Activated CD8-positive, alpha-beta memory T cell treated with anti-CD3 and anti-CD28 coated beads, Interleukin-2, amount 50 U/mL, for 24 hours (primary cell): ENCODE results near the gene INMT.
A peak's percentile ranks its signal among the peaks of the same experiment; 100 is the strongest.
"Not testable (repeated sequence)": the region's sequence is repeated elsewhere in the genome, so short reads cannot be mapped to it uniquely, and the experiment has no call there.

ENCODE experiments used
- DNase-seq: peaks from one replicate; pipeline ENCODE4 v3.0.0-alpha.2; 2020; ENCODE audit errors: extremely low read depth

Gene INMT

DNA sequence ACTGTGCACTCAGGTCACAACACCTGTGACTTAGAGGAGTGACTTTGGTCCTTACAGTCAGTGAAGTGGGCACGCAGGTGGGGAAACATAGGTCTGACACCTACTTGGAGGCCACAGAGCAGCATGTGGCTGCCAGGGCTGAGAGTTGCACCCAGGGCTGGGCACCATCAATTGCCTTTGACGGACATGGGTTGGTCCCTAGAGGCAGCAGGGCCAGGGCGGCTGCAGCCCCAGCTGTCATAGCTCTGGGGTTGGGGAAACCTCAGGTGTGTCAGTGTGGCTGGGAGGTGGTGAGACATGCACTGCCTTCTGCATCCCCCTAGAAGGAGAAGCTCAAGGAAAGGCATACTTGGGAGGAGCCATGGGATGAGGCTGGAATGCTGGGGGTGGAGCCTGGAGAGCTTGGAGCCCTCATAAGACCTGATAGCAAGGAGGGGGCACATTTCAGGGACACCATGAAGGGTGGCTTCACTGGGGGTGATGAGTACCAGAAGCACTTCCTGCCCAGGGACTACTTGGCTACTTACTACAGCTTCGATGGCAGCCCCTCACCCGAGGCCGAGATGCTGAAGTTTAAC lies at the start of gene INMT:
Gene INMT (plus strand): TSS at position 440 of the 578 bp plus-strand sequence. CDS start 16 bp downstream, at position 456.
- no peak for DNase-seq

DNA sequence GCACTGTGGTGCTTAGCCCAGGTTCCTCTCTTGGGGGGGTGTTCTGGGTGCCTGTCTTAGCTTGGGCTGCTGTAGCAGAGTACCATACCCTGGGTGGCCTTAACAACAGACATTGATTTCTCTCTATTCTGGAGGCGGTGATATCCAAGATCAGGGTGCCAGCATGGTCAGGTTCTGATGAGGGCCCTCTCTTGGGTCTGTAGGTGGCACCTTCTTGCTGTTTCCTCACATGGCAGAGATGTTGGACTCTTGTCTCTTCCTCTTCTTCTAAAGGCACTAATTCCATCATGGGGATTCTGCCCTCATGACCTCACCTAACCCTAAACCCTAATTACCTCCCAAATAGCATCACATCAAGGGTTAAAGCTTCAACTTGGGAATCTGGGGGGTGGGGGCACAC lies 49.7 kb upstream of the INMT start:
- no peak for DNase-seq

- no peak for DNase-seq
These were observed 48.2 kb upstream of the INMT start for GRCh38 chr7:30703756-30704155.

- DNase-seq = no peak
These were observed 46.9 kb upstream of the INMT start for GRCh38 chr7:30705008-30705407.

DNA sequence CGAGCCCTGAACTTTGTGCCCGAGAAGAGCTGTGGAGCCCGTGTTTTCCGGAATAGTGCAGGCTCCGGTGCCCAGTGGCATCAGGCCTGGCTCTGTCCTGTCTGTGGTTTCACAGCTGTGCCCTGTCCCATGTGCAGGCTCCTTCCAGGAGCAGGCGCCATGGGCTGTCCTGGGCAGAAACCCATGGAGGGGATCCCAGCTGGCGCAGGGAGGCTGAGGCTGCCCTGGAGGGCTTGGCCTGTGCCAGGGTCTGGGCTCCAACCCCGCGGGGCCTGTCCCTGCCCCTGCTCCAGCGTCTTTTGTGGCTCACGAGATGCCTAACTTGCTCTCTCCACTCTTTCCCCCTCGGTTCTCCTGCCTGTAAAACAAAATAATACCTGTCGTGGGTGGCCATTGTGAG lies 46.3 kb upstream of the INMT start:
- DNase-seq = no peak

DNA sequence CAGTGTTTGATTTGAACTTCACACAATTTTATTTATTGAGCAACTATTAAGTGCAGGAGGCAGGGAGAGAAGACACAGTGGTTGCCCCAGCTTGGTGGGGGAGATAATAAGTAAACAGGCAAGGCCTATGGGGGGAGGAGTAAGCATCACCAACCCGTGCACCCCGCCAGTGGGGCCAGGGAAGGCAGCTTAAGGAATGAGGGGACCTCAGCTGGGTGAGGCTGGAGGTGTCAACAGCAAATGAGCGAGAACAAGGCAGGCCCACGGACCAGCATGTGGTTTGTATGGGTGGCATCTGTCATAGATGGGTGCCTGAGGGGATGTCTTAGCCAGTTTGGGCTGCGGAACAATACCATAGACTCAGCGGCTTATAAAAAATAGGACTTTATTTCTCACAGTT lies 45.6 kb upstream of the INMT start:
- no peak for DNase-seq

DNA sequence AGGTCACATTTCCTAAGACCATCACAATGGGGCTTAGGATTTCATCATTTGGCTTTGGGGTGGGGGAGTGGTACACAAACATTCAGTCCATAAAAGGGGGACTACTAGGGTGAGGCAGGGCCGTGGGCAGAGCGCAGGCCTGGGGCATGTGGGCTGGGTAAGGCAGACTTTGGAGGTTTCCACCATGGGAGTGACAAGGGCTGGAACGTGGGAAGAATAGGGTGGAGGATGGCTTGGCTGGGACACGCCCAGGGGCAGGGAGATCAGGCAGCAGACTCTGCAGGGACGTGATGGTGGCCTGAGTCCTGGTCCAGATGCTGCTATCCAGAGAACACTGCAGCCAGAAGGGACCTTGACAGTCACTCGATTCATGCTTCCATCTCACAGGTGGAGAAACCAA lies 45.0 kb upstream of the INMT start:
- no peak for DNase-seq

GRCh38 chr7:30707391-30708357 lies 44.3 kb upstream of the INMT start:
- no peak for DNase-seq

DNA sequence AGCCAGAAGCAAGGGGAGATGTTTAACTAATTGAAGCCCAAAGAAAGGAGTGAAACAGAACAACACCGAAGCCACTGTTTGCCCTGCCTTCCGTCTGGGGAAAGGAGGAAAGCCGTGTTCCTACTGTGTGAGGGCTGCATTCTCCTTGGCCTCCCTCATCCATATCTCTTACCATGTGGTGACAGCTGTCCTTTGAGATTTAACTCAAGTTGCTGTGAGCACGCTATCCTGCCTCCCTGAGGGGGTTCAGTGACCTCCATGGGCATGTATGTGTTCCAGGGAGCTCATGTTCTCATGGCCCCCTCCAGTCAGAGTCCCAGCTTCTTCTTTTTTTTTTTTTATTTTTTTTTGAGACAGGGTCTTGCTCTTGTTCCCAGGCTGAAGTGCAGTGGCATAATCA lies 43.5 kb upstream of the INMT start:
- no peak for DNase-seq

- DNase-seq = no peak
These were observed 43.0 kb upstream of the INMT start for GRCh38 chr7:30708983-30709382.

DNA sequence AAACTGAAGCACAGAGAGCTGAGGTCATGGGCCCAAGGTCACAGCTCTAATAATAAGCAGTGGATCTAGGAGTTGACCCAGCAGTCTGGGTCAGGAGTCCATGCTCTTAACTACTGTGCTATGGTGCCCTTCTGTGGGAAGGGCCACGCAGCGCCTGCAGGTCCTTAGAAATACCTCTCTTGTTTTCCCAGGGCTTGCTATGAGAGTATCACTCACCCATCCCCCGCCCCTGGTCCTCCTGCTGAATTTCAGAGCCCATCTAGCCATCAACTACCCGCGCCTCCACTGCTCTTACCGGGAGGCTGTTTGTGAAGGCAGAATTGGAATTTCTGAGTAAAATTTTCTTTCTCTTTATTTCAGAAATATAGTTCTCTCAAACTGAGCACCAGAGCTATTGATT lies 42.4 kb upstream of the INMT start:
- DNase-seq = no peak

DNA sequence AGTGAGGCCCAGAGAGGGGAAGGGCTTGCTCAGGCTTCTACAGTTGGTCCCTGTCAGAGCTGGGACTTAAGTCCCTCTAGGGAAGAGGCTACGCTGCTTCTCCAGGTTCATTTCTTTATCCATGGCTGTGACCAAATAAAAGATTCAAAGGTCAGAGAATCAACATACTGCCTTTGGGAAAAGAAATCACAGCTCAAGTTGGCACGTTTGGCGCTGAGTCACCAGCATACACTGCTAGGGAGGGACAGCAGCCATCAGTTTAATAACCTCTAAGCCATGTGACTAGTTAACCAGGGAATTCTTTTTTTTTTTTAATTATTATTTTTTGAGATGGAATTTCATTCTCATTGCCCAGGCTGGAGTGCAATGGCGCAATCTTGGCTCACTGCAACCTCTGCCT lies 41.3 kb upstream of the INMT start:
- no peak for DNase-seq

- no peak for DNase-seq
These were observed 38.5 kb upstream of the INMT start for GRCh38 chr7:30713392-30713791.

DNA sequence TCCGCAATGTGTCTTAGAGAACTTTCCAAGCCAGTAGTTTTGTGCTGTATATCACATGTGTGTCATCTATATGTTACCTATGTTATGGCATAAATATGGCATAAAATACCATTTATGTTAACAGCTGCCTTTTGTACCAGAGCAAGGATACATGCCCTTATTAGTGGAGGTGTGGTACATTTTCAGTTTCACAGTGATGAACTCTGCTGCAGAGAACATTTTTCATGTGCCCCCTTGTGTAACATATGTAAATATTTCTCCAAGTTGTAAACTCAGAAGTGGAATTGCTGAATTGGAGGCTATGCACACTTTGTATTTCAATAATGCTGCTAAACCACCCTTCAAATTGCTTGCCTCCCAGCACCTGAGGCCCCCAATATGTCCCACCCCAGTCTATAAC lies 37.8 kb upstream of the INMT start:
- DNase-seq = no peak

- DNase-seq = no peak
These were observed 34.8 kb upstream of the INMT start for GRCh38 chr7:30717181-30717580.

GRCh38 chr7:30719434-30719833 lies 32.5 kb upstream of the INMT start:
- not testable (repeated sequence) for DNase-seq

DNA sequence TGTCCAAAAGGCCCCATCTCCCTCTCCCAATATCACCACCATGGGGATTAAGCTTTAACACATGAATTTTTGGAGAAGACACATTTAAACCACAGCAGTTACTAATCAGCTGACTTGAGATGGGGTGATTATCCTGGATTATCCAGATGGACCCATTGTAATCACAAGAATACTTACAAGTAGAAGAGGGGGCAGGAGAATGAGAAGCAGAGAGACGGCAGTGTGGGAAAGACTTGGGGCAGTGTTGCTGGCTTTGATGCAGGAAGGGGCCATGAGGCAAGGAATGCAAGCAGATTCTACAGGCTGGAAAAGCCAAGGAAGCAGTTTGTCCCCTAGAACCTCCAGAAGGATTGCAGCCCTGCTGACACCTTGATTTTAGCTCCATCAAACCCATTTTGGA lies 30.7 kb upstream of the INMT start:
- DNase-seq = no peak

DNA sequence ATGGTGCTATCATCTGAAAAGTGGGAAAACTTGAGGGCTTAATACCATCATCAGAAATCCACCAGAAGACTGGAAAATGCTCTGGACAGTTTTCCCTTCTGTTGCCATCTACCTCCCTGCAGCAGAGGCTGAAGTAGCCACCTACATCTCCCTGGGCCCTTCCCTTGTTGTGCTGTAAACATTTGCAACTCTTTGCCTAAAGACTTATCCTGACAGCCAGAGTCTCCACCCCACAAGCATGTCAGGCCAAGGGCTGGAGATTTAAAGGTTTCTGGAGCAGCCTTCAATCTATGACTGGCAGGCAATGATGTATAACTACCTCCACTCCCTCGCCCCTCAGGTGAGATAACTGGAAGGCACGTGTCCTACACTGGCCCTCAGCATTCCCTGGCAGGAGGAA lies 29.7 kb upstream of the INMT start:
- DNase-seq = no peak

- no peak for DNase-seq
These were observed 29.3 kb upstream of the INMT start for GRCh38 chr7:30722671-30723070.

DNA sequence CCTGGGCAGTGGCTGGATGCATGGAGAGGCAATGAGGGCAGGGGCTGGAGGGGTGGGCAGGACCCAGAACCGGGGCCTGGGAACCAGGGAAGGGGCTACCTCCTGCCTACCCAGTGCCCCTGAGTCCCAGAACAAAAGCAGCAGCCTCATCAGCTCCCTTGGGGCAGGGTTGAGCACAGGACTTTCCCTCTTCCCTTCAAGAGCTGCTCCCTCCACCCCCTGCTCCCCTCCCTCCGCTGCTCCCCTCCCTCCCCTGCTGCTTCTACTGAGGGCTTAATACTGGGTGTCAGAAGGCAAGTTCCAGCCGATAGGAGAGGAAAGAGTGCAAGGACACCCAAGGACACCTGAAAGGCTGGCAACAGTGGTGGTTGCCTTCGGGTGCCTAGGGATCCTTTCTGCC lies 28.2 kb upstream of the INMT start:
- no peak for DNase-seq

DNA sequence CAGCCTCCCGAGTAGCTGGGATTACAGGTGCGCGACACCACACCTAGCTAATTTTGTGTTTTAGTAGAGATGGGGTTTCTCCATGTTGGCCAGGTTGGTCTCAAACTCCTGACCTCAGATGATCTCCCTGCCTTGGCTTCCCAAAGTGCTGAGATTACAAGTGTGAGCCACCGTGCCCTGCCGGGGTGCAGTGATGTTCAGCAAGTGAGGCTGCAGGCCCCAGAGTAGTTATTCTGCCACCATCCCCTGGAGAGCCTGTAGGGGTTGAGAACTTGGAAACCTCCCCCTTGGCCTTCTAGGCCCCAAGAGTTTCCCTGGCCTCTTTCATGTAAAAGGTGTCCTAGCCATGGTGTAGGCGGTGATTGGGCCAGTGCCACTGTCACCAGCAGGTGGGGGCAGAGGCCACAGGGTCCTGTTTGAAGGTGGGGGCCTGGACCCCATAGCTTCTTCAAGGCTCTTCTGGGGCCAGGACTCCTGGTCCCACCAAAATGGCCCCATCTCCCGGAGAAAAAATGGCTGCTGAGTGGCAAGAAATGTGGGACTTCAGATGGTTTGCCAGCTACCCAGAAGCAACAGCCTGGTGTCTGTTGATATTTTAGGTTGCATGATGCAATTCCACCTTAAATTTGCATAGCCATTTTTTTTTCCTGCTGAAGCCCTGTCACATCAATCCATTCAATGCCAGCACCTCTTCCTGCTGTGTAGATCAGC lies 25.5 kb upstream of the INMT start:
- no peak for DNase-seq

- peak; percentile 18 for DNase-seq
These were observed 24.6 kb upstream of the INMT start for GRCh38 chr7:30727061-30727945.
